SK-N-SH (cell line): ENCODE data around the gene MSTN. TPM values are rescaled to one million over a fixed set of nuclear protein-coding genes. Genes with fewer than 3 reads are reported as not detected.

Source experiments
- CTCF ChIA-PET: fragments of 300-600, 350-600 bp; formaldehyde crosslinking; extraction: SDS; loops from one replicate; lab custom pipeline; 2021; lab: Yijun Ruan, JAX
- POLR2A ChIA-PET: fragments of 350-600 bp; sonication (Branson Sonifier 250); formaldehyde crosslinking; extraction: SDS; loops from one replicate; lab custom pipeline; 2020; ENCODE audit warnings: antibody characterized with exemption, inconsistent platforms; lab: Yijun Ruan, JAX
- DNase-seq: peaks from one replicate; pipeline ENCODE4 v3.0.0; 2012
- H2AFZ ChIP-seq: fragments of 200-600 bp; sonication (generic); 2 replicates; pipeline ENCODE4 v1.8.1; 2016; ENCODE audit warnings: antibody characterized with exemption, mild to moderate bottlenecking, low read depth
- H3F3A ChIP-seq: fragments of 200-600 bp; sonication (generic); replicated peaks from 2 replicates; pipeline ENCODE3; 2016; ENCODE audit warnings: antibody characterized with exemption, mild to moderate bottlenecking; ENCODE audit not compliant: insufficient read depth
- H3K27ac ChIP-seq, 2 experiments: fragments of 200-500 bp in 1 of 2; fragments of 200-600 bp in 1 of 2; sonication (Bioruptor generic) in 1 of 2; sonication (generic), shearing (Covaris generic) in 1 of 2; 2 replicates each; pipeline versions ENCODE4 v1.5.1 to v1.6.1; 2014 to 2016; ENCODE audit warnings: low read depth in 2 of 2, inconsistent platforms in 1 of 2, low read length in 1 of 2, mild to moderate bottlenecking in 1 of 2, mixed read lengths in 1 of 2
- H3K27me3 ChIP-seq: fragments of 200-600 bp; sonication (generic), shearing (Covaris generic); 2 replicates; pipeline ENCODE4 v1.6.1; 2016; ENCODE audit warnings: mixed run types; ENCODE audit not compliant: insufficient read depth
- H3K36me3 ChIP-seq, 2 experiments: fragments of 200-500 bp in 1 of 2; fragments of 200-600 bp in 1 of 2; sonication (Bioruptor generic) in 1 of 2; sonication (generic) in 1 of 2; replicated peaks in 1 of 2; 2 replicates each; pipeline versions ENCODE3 to v1.5.1; 2014 to 2016; ENCODE audit warnings: low read length in 1 of 2, mild to moderate bottlenecking in 1 of 2; ENCODE audit not compliant: insufficient read depth in 2 of 2, control insufficient read depth in 1 of 2
- H3K4me1 ChIP-seq, 2 experiments: fragments of 200-500 bp in 1 of 2; fragments of 200-600 bp in 1 of 2; sonication (Bioruptor generic) in 1 of 2; sonication (generic), shearing (Covaris generic) in 1 of 2; 2 replicates each; pipeline versions ENCODE4 v1.5.1 to v1.6.1; 2014 to 2016; ENCODE audit warnings: low read depth in 1 of 2, low read length in 1 of 2, mixed run types in 1 of 2; ENCODE audit not compliant: insufficient read depth in 2 of 2, control insufficient read depth in 1 of 2
- H3K4me2 ChIP-seq: fragments of 200-600 bp; sonication (generic), shearing (Covaris generic); 2 replicates; pipeline ENCODE4 v1.6.1; 2017; ENCODE audit warnings: mixed run types
- H3K4me3 ChIP-seq, 2 experiments: fragments of 200-500 bp in 1 of 2; fragments of 200-600 bp in 1 of 2; sonication (Bioruptor generic) in 1 of 2; sonication (generic), shearing (Covaris generic) in 1 of 2; 2 replicates each; pipeline versions ENCODE4 v1.5.1 to v1.8.1; 2014 to 2016; ENCODE audit warnings: low read depth in 2 of 2, inconsistent platforms in 1 of 2, low read length in 1 of 2, mild to moderate bottlenecking in 1 of 2, mixed read lengths in 1 of 2, moderate library complexity in 1 of 2
- H3K79me2 ChIP-seq: fragments of 200-600 bp; sonication (generic); 2 replicates; pipeline ENCODE4 v1.8.1; 2017; ENCODE audit warnings: mild to moderate bottlenecking; ENCODE audit not compliant: insufficient read depth
- H3K9ac ChIP-seq: fragments of 200-600 bp; sonication (generic); 2 replicates; pipeline ENCODE4 v1.6.1; 2017; ENCODE audit warnings: mixed run types
- H3K9me2 ChIP-seq: fragments of 200-600 bp; sonication (generic); 2 replicates; pipeline ENCODE4 v1.6.1; 2017; ENCODE audit warnings: mixed run types
- H3K9me3 ChIP-seq: fragments of 200-600 bp; sonication (generic); 2 replicates; pipeline ENCODE4 v1.6.1; 2017; ENCODE audit warnings: mixed run types, mild to moderate bottlenecking, moderate library complexity
- H4K20me1 ChIP-seq: fragments of 200-600 bp; sonication (generic); 2 replicates; pipeline ENCODE4 v1.6.1; 2017; ENCODE audit warnings: mild to moderate bottlenecking, mixed run types; ENCODE audit not compliant: insufficient read depth
- CTCF ChIP-seq: fragments of 200-600 bp; sonication (generic); IDR thresholded peaks from 2 replicates; pipeline ENCODE4 v1.6.1; 2017; ENCODE audit warnings: antibody characterized with exemption, mild to moderate bottlenecking, moderate library complexity
- ELF1 ChIP-seq: IDR thresholded peaks from 2 replicates; pipeline ENCODE4 v1.4.0; 2012
- EZH2phosphoT487 ChIP-seq: fragments of 200-600 bp; sonication (generic); IDR thresholded peaks from 2 replicates; pipeline ENCODE4 v1.6.1; 2017; ENCODE audit warnings: low read depth, mixed run types, mild to moderate bottlenecking, antibody characterized with exemption, moderate library complexity, borderline replicate concordance
- FOSL2 ChIP-seq: IDR thresholded peaks from 2 replicates; pipeline ENCODE4 v1.4.0; 2012; ENCODE audit warnings: low read depth, mild to moderate bottlenecking, moderate library complexity, borderline replicate concordance
- FOXM1 ChIP-seq: IDR thresholded peaks from 2 replicates; pipeline ENCODE4 v1.4.0; 2012; ENCODE audit warnings: low read depth, mild to moderate bottlenecking
- GABPA ChIP-seq: IDR thresholded peaks from 2 replicates; pipeline ENCODE4 v1.4.0; 2012; ENCODE audit warnings: low read depth, mild to moderate bottlenecking
- GATA2 ChIP-seq: sonication (generic); formaldehyde crosslinking; IDR thresholded peaks from 2 replicates; pipeline ENCODE4 v1.5.0; 2020; ENCODE audit warnings: mild to moderate bottlenecking, missing genetic modification reagents
- MEF2A ChIP-seq: IDR thresholded peaks from 2 replicates; pipeline ENCODE4 v1.4.0; 2012; ENCODE audit warnings: low read depth, borderline replicate concordance
- NFIC ChIP-seq: IDR thresholded peaks from 2 replicates; pipeline ENCODE4 v1.4.0; 2012; ENCODE audit warnings: borderline replicate concordance
- NRF1 ChIP-seq: IDR thresholded peaks from 2 replicates; pipeline ENCODE4 v1.6.1; 2012; ENCODE audit warnings: low read depth, mild to moderate bottlenecking, low read length
- POLR2AphosphoS5 ChIP-seq: IDR thresholded peaks from 2 replicates; pipeline ENCODE4 v1.6.1; 2012; ENCODE audit warnings: low read depth, low read length
- RAD21 ChIP-seq: IDR thresholded peaks from 2 replicates; pipeline ENCODE4 v1.6.1; 2012; ENCODE audit warnings: mild to moderate bottlenecking, low read length
- RCOR1 ChIP-seq: fragments of 150-350 bp; IDR thresholded peaks from 2 replicates; pipeline ENCODE4 v1.6.1; 2017; ENCODE audit warnings: antibody characterized with exemption, low read length
- RFX5 ChIP-seq: IDR thresholded peaks from 2 replicates; pipeline ENCODE4 v1.6.1; 2012; ENCODE audit warnings: mild to moderate bottlenecking, improper control_type of control experiment, low read length
- SIN3A ChIP-seq: IDR thresholded peaks from 2 replicates; pipeline ENCODE4 v1.6.1; 2012; ENCODE audit warnings: low read depth, mild to moderate bottlenecking, low read length, moderate library complexity, borderline replicate concordance
- SMC3 ChIP-seq: IDR thresholded peaks from 2 replicates; pipeline ENCODE4 v1.6.1; 2012; ENCODE audit warnings: low read depth, low read length, improper control_type of control experiment
- TAF1 ChIP-seq: IDR thresholded peaks from 2 replicates; pipeline ENCODE4 v1.6.1; 2012; ENCODE audit warnings: low read depth, mild to moderate bottlenecking, low read length, moderate library complexity, borderline replicate concordance
- WGBS: methylation state at CpG from one replicate; pipeline ENCODE4 v1.1.6; 2017; ENCODE audit warnings: low lambda C conversion rate; 5-methylcytosine and 5-hydroxymethylcytosine counted together
- polyA plus RNA-seq, 3 experiments: library from polyadenylated mRNA; depleted of rRNA; stranded (reverse); fragments of >200 nt; gene quantifications; 2 replicates each; pipeline ENCODE4 v1.2.3, GENCODE V29; 2012
- TF ChIP-seq, protein P1 (sequence below): fragments of 150-350 bp; IDR thresholded peaks from 2 replicates; pipeline ENCODE4 v1.6.1; 2017; ENCODE audit warnings: antibody characterized with exemption, low read length, low read depth, borderline replicate concordance

MSTN gene
- polyA plus RNA-seq, 1 of the 3 experiments (the other 2 are of a cell fraction), result 0.05 TPM

DNA sequence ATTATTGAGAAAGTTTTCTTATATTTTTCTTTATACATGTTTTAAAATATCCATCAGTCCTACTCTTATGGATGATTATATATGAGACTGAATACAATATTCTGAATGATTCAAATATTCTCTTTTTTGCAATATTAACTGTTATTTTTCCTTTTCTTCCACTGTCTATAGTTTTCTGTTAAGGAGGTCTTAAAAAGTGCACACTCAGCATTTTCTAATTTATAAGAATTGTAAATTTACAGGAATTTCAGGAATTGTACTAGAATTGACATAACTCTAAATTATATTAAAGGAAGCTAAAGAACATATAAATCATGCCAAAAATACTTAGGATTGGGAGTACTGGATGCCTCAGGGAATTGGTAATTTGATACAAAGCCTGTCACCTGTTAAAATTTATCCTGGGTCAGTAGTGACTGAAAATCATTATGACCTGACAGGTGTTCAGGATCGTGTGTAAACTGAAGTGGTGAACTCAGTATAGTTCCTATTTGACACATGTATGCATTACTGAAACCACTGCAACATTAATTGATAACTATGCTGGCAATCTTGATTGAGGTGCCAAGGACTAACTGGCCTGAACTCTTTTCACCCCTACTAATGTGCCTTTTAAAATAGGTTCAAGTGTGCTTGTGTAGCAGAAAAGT is 30.4 kb downstream of the MSTN start:
- WGBS, result 42% methylated on average over 1 of the region's 1 CpG
- no peak for DNase-seq
- Histone ChIP-seq H3K79me2 (no peaks in the 10 kb centered on the region), H4K20me1 (no peaks in the 10 kb centered on the region), H3K9me2 (no peaks in the 10 kb centered on the region), H3K4me1 (peaks cover 0 to 2% of the 10 kb centered on the region in 2 experiments; a peak in 2 of 4 replicates), H3K9ac (no peak overlapping the region), H3K9me3 (no peaks in the 10 kb centered on the region), H2AFZ (no peak overlapping the region), H3K27ac (no peak overlapping the region), H3K4me2 (no peak overlapping the region), H3K4me3 (no peak overlapping the region), H3K36me3 (no peaks in the 10 kb centered on the region), H3K27me3 (no peaks in the 10 kb centered on the region), H3F3A (no peaks in the 10 kb centered on the region)
- no peak for TF ChIP-seq EZH2phosphoT487
- TF ChIP-seq, protein P1, sequence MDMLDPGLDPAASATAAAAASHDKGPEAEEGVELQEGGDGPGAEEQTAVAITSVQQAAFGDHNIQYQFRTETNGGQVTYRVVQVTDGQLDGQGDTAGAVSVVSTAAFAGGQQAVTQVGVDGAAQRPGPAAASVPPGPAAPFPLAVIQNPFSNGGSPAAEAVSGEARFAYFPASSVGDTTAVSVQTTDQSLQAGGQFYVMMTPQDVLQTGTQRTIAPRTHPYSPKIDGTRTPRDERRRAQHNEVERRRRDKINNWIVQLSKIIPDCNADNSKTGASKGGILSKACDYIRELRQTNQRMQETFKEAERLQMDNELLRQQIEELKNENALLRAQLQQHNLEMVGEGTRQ, result no peak
- TF ChIP-seq GABPA, result no peak
- TF ChIP-seq POLR2AphosphoS5, result no peak
- TF ChIP-seq RFX5, result no peak
- ChIA-PET CTCF (interaction anchor here (0.7 to 1.0 kb wide), 2 partner anchors 57 to 287 kb away, joined by 3 to 5 read pairs; partner anchors contain the start of gene HIBCH), POLR2A (no interaction called here)

- no peak overlapping the region for H2AFZ ChIP-seq
- no peaks in the 10 kb centered on the region for H3K9me3 ChIP-seq
- H3K9me2 ChIP-seq, result no peaks in the 10 kb centered on the region
- no peak overlapping the region for H3K4me3 ChIP-seq
- ChIA-PET CTCF (interaction anchor here (0.7 to 2.2 kb wide), 16 partner anchors 10 to 354 kb away, joined by 3 to 11 read pairs (median 3); no protein-coding TSS in a partner anchor), POLR2A (no interaction called here)
- no peak overlapping the region for H3K9ac ChIP-seq
- H3K36me3 ChIP-seq, result no peaks in the 10 kb centered on the region
- no peak for TF ChIP-seq MEF2A
- TF ChIP-seq RFX5, result no peak
- no peak for TF ChIP-seq FOSL2
- no peak for TF ChIP-seq FOXM1
- no peak for TF ChIP-seq TAF1
- no peak for TF ChIP-seq NFIC
- TF ChIP-seq ELF1, result no peak
- peak; percentile 57 for TF ChIP-seq RAD21
- TF ChIP-seq EZH2phosphoT487, result no peak
- TF ChIP-seq RCOR1, result no peak
- TF ChIP-seq GATA2, result no peak
- TF ChIP-seq CTCF, result peak; percentile 76
- no peak for TF ChIP-seq SIN3A
- TF ChIP-seq NRF1, result no peak
- peak; percentile 46 for TF ChIP-seq SMC3
- no peaks in the 10 kb centered on the region for H4K20me1 ChIP-seq
- no peaks in the 10 kb centered on the region for H3F3A ChIP-seq
- no peaks in the 10 kb centered on the region for H3K79me2 ChIP-seq
- no peaks in the 10 kb centered on the region for H3K27me3 ChIP-seq
- peak; percentile 27 for DNase-seq
- H3K27ac ChIP-seq, result no peak overlapping the region
- H3K4me1 ChIP-seq, result no peaks in the 10 kb centered on the region
- no peak overlapping the region for H3K4me2 ChIP-seq
- 10% methylated on average over 5 of the region's 5 CpGs for WGBS
Measured at GRCh38 chr2:190023860-190024259, 38.7 kb downstream of the MSTN start.
